Astrocyte (in vitro differentiated cells and primary cell): ENCODE data around the gene ZNF467.

Experiments
- EZH2 ChIP-seq: IDR thresholded peaks from 2 replicates; pipeline ENCODE4 v1.6.1; 2012; ENCODE audit warnings: mild to moderate bottlenecking, low read length, inconsistent platforms; ENCODE audit not compliant: insufficient read depth
- TF ChIP-seq, protein P1 (sequence below): IDR thresholded peaks from 2 replicates; pipeline ENCODE4 v1.5.1; 2011; ENCODE audit warnings: low read depth, mild to moderate bottlenecking, inconsistent platforms, low read length, moderate library complexity; ENCODE audit not compliant: insufficient read depth

DNA sequence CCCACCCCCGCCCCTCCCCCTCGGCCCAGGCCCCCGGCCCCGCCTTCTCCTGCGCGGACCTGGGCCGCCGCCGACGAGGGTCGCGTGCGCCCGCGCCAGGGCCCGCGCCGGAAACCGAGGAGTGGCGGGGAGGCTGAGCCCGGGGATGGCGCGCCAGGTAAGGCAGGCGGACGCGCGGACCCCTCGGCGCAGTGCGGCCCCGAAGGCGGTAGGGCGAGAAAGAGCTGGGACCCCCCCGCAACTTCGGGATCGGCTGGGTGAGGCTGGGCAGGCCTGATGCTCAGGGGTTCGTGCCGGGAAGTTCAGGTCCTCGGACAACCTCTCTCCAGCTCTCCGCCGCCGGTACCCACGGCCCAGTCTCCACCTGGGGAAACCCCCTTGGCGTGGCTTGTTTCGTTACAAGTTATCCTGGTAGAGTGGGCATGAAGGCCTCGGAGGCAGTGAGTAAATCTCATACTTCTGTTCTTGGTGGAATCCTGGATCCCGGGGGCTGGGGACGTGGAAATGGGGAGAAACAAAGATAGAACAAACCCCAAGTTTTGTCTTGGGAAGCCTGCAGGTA is 58.4 kb downstream of the ZNF467 start:
- TF ChIP-seq EZH2 = no peak
- TF ChIP-seq, protein P1, sequence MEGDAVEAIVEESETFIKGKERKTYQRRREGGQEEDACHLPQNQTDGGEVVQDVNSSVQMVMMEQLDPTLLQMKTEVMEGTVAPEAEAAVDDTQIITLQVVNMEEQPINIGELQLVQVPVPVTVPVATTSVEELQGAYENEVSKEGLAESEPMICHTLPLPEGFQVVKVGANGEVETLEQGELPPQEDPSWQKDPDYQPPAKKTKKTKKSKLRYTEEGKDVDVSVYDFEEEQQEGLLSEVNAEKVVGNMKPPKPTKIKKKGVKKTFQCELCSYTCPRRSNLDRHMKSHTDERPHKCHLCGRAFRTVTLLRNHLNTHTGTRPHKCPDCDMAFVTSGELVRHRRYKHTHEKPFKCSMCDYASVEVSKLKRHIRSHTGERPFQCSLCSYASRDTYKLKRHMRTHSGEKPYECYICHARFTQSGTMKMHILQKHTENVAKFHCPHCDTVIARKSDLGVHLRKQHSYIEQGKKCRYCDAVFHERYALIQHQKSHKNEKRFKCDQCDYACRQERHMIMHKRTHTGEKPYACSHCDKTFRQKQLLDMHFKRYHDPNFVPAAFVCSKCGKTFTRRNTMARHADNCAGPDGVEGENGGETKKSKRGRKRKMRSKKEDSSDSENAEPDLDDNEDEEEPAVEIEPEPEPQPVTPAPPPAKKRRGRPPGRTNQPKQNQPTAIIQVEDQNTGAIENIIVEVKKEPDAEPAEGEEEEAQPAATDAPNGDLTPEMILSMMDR = no peak
